ENCODE data around the gene CELA2A.

DNA sequence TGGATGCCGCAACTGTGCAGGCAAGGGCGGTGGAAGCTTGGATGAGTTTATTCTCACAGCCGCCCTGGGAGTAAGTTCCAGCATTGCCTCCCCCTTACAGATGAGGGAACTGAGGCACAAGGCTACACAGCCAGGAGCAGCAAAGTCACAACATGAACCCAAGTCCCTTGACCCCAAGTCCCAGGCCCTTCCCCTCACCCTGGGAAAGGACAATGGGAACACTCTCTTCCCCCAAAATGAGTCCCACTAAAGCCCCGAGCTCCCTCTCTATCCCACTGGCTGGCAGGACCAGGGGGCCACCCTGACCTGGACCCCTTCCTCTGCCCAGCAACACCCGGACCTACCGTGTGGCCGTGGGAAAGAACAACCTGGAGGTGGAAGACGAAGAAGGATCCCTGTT, 14.4 kb upstream of the CELA2A start:
- TF ChIP-seq CTCF (conservative IDR thresholded peaks at IDR 0.05 in 1 of 2, IDR thresholded peaks at IDR 0.05 in 1 of 2; ENCODE audit: extremely low read depth in 1 of 2, insufficient read depth in 1 of 2, low read depth in 1 of 2, low read length in 2 of 2) (no peak), EZH2 (IDR thresholded peaks at IDR 0.05; ENCODE audit: borderline replicate concordance, low read length) (no peak)
